MCF 10A (cell line): ENCODE measurements around the gene PC. TPM values are rescaled to one million over a fixed set of nuclear protein-coding genes. Genes with fewer than 3 reads are reported as not detected.

Experiments used
- BruUV-seq: library from RNA; stranded (reverse); fragments of 400-500 nt; replicated peaks from 2 replicates; lab custom pipeline; 2021; lab: Mats Ljungman, UMichigan
- CTCF ChIA-PET: fragments of 300-600 bp; sonication (Branson Sonifier 250); formaldehyde crosslinking; extraction: SDS; loops from one replicate; lab custom pipeline; 2021; ENCODE audit warnings: antibody characterized with exemption, inconsistent platforms; lab: Yijun Ruan, JAX
- POLR2A ChIA-PET: fragments of 300-600, 350-650 bp; sonication (Branson Sonifier 250); formaldehyde crosslinking; extraction: SDS; loops from one replicate; lab custom pipeline; 2020; ENCODE audit warnings: antibody characterized with exemption, inconsistent platforms; lab: Yijun Ruan, JAX
- DNase-seq: peaks from one replicate; pipeline ENCODE4 v3.0.0-alpha.2; 2018; ENCODE audit not compliant: unreplicated experiment
- H3K27ac Mint-ChIP-seq: one replicate; pipeline ENCODE4 v1.8.0; 2022; ENCODE audit warnings: mild to moderate bottlenecking, low read depth, mixed read lengths; ENCODE audit not compliant: unreplicated experiment
- H3K27me3 Mint-ChIP-seq: one replicate; pipeline ENCODE4 v1.8.0; 2022; ENCODE audit warnings: mixed read lengths; ENCODE audit not compliant: insufficient read depth, unreplicated experiment
- H3K36me3 Mint-ChIP-seq: one replicate; pipeline ENCODE4 v1.8.0; 2022; ENCODE audit warnings: mild to moderate bottlenecking, moderate library complexity, mixed read lengths; ENCODE audit not compliant: insufficient read depth, unreplicated experiment
- H3K4me1 Mint-ChIP-seq: one replicate; pipeline ENCODE4 v1.8.0; 2022; ENCODE audit warnings: mixed read lengths; ENCODE audit not compliant: insufficient read depth, unreplicated experiment
- H3K4me3 Mint-ChIP-seq: one replicate; pipeline ENCODE4 v1.8.0; 2022; ENCODE audit warnings: mild to moderate bottlenecking, moderate library complexity, mixed read lengths; ENCODE audit not compliant: unreplicated experiment
- H3K9me3 Mint-ChIP-seq: one replicate; pipeline ENCODE4 v1.8.0; 2022; ENCODE audit warnings: mixed read lengths; ENCODE audit not compliant: unreplicated experiment
- intact Hi-C: fragments of 100-400 bp; cut with micrococcal nuclease; formaldehyde crosslinking; loops from 2 replicates; pipeline ENCODE4 v1.14.1; 2022
- total RNA-seq: library from RNA; stranded (reverse); gene quantifications from 2 replicates; pipeline ENCODE4 v1.2.3, GENCODE V29; 2022
- TF ChIP-seq, protein P1 (sequence below): fragments of 200-600 bp; IDR thresholded peaks from one replicate; pipeline ENCODE4 v1.8.0; 2022; ENCODE audit warnings: antibody characterized with exemption, mild to moderate bottlenecking; ENCODE audit not compliant: unreplicated experiment

PC gene
- total RNA-seq, 1 experiment from 2014 or later = 37.7 TPM

DNA sequence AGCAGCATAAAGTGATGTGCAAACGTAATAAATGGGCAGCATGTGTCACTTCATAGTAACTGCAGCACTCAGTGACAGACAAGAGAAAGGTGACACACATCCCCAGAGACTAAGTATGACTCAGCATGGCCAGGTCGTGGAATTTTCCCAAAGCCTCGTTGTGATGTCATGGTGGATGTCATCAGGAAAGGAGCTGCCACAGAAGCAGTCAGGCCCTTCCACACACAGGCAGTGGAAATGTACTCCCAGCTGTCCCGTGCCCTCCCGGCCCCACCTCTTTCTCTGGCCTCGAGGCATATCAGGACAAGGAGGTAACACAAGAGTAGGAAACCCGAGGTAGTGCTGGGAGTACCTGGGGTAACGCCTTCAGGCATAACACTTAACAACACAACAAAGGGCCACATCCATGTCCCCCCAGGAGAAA is 8.1 kb downstream of the PC start:
- Mint-ChIP-seq H3K27ac (peak overlapping the region; percentile 18), H3K27me3 (no peaks in the 10 kb centered on the region), H3K4me3 (no peak overlapping the region), H3K9me3 (no peaks in the 10 kb centered on the region), H3K4me1 (peaks cover 17% of the 10 kb centered on the region), H3K36me3 (peaks cover 21% of the 10 kb centered on the region)
- TF ChIP-seq, protein P1, sequence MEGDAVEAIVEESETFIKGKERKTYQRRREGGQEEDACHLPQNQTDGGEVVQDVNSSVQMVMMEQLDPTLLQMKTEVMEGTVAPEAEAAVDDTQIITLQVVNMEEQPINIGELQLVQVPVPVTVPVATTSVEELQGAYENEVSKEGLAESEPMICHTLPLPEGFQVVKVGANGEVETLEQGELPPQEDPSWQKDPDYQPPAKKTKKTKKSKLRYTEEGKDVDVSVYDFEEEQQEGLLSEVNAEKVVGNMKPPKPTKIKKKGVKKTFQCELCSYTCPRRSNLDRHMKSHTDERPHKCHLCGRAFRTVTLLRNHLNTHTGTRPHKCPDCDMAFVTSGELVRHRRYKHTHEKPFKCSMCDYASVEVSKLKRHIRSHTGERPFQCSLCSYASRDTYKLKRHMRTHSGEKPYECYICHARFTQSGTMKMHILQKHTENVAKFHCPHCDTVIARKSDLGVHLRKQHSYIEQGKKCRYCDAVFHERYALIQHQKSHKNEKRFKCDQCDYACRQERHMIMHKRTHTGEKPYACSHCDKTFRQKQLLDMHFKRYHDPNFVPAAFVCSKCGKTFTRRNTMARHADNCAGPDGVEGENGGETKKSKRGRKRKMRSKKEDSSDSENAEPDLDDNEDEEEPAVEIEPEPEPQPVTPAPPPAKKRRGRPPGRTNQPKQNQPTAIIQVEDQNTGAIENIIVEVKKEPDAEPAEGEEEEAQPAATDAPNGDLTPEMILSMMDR = no peak
- BruUV-seq = no TSS peak
- DNase-seq = peak; percentile 67
- intact Hi-C loops = no loop called here
- CTCF ChIA-PET = interaction anchor here (0.7 to 1.9 kb wide), 3 partner anchors 19 to 69 kb away, joined by 3 to 4 read pairs (median 3); no protein-coding TSS in a partner anchor
- POLR2A ChIA-PET = interaction anchor here (0.6 to 6.7 kb wide), 7 partner anchors 8 to 106 kb away, joined by 3 to 62 read pairs (median 3); partner anchors contain the start of genes PC and RHOD

- no TSS peak for BruUV-seq
- CTCF ChIA-PET = no interaction called here
Measured at GRCh38 chr11:66938582-66939135, 19.5 kb downstream of the PC start.

DNA sequence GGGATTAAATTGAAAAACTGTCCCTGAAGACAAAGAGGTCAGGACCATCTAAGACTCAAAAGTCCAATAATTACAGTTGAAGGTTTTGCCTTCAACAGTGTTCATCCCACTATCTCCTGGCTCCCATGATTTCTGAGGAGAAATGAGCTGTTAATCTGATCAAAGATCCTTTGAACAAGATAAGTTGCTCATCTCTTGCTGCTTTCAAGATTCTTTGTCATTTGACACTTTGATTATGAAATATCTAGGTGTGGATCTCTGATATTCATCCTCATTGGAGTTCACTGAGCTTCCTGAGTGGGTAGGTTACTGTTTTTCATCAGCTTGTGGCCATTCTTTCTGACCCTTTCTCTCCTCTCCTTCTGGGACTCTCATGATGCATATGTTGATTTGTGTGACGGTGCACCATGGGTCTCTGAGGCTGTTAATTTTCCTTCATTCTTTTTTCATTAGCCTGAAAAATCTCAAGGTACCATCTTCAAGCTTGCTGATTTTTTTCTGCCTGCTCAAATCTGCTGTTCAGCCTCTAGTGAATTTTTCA is 20.9 kb downstream of the PC start:
- H3K27ac Mint-ChIP-seq = peak overlapping the region; percentile 82
- peaks cover 45% of the 10 kb centered on the region for H3K4me1 Mint-ChIP-seq
- H3K36me3 Mint-ChIP-seq = peaks cover 22% of the 10 kb centered on the region
- no TSS peak for BruUV-seq
- H3K27me3 Mint-ChIP-seq = no peaks in the 10 kb centered on the region
- intact Hi-C loops = no loop called here
- no peak for DNase-seq
- H3K4me3 Mint-ChIP-seq = no peak overlapping the region
- TF ChIP-seq, protein P1 = no peak
- ChIA-PET POLR2A (interaction anchor here (0.7 to 6.3 kb wide), 12 partner anchors 12 to 118 kb away, joined by 3 to 74 read pairs (median 21); partner anchors contain the start of genes PC and RHOD), CTCF (interaction anchor here (0.6 to 1.2 kb wide), 3 partner anchors 22 to 1362 kb away, joined by 3 to 7 read pairs (median 3); no protein-coding TSS in a partner anchor)
- no peaks in the 10 kb centered on the region for H3K9me3 Mint-ChIP-seq

More at GRCh38 chr11:66938582-66939135, 19.5 kb downstream of the PC start:
- DNase-seq = no peak
- TF ChIP-seq, protein P1 = no peak
- peaks cover 34% of the 10 kb centered on the region for H3K4me1 Mint-ChIP-seq
- POLR2A ChIA-PET = interaction anchor here (0.6 to 6.2 kb wide), 3 partner anchors 11 to 30 kb away, joined by 3 to 62 read pairs (median 3); partner anchors contain the start of gene PC
- intact Hi-C loops = no loop called here
- H3K27ac Mint-ChIP-seq = no peak overlapping the region
- no peaks in the 10 kb centered on the region for H3K27me3 Mint-ChIP-seq
- peaks cover 20% of the 10 kb centered on the region for H3K36me3 Mint-ChIP-seq
- H3K9me3 Mint-ChIP-seq = no peaks in the 10 kb centered on the region
- no peak overlapping the region for H3K4me3 Mint-ChIP-seq

GRCh38 chr11:66936311-66936711 is 21.9 kb downstream of the PC start:
- Mint-ChIP-seq H3K27ac (peak overlapping the region; percentile 82), H3K27me3 (no peaks in the 10 kb centered on the region), H3K9me3 (no peaks in the 10 kb centered on the region), H3K4me1 (peaks cover 45% of the 10 kb centered on the region), H3K4me3 (no peak overlapping the region), H3K36me3 (peaks cover 16% of the 10 kb centered on the region)
- TF ChIP-seq, protein P1 = no peak
- DNase-seq = peak; percentile 96
- ChIA-PET POLR2A (interaction anchor here (0.6 to 6.3 kb wide), 19 partner anchors 13 to 855 kb away, joined by 3 to 74 read pairs (median 7); partner anchors contain the start of genes PC and RHOD), CTCF (interaction anchor here (0.7 to 1.6 kb wide), 5 partner anchors 10 to 217 kb away, joined by 3 to 5 read pairs (median 4); partner anchors contain the start of gene PC)
- intact Hi-C loops = no loop called here
- no TSS peak for BruUV-seq
